Parathyroid adenoma (tissue), 2 donors: ENCODE results near the gene KIAA1671.

Experiments
- H2AFZ ChIP-seq: fragments of 300-600 bp; sonication (generic); one replicate; pipeline ENCODE4 v1.7.0; 2017; ENCODE audit warnings: antibody characterized with exemption, mild to moderate bottlenecking
- H3K27ac ChIP-seq: fragments of 300-600 bp; sonication (generic); one replicate; pipeline ENCODE4 v1.7.0; 2017
- H3K27me3 ChIP-seq: fragments of 300-600 bp; sonication (generic); one replicate; pipeline ENCODE4 v1.7.0; 2017; ENCODE audit warnings: low read length; ENCODE audit not compliant: control insufficient read depth, insufficient read depth
- H3K36me3 ChIP-seq: fragments of 300-600 bp; sonication (generic); one replicate; pipeline ENCODE4 v1.7.0; 2017; ENCODE audit warnings: low read length; ENCODE audit not compliant: control insufficient read depth, insufficient read depth
- H3K4me1 ChIP-seq: fragments of 300-600 bp; sonication (generic); one replicate; pipeline ENCODE4 v1.7.0; 2017; ENCODE audit warnings: control low read depth
- H3K4me2 ChIP-seq: fragments of 300-600 bp; sonication (generic); one replicate; pipeline ENCODE4 v1.7.0; 2017; ENCODE audit warnings: low read length
- H3K4me3 ChIP-seq: fragments of 300-600 bp; sonication (generic); one replicate; pipeline ENCODE4 v1.7.0; 2017; ENCODE audit warnings: low read depth, low read length
- H3K79me2 ChIP-seq: fragments of 300-600 bp; sonication (generic); one replicate; pipeline ENCODE4 v1.7.0; 2017; ENCODE audit warnings: control low read depth
- H3K9ac ChIP-seq: fragments of 300-600 bp; sonication (generic); one replicate; pipeline ENCODE4 v1.7.0; 2017; ENCODE audit warnings: mild to moderate bottlenecking
- H3K9me3 ChIP-seq: fragments of 300-600 bp; sonication (generic); one replicate; pipeline ENCODE4 v1.7.0; 2017; ENCODE audit warnings: low read length; ENCODE audit not compliant: control insufficient read depth
- TF ChIP-seq, protein P1 (sequence below): fragments of 300-600 bp; sonication (generic); IDR thresholded peaks from one replicate; pipeline ENCODE4 v1.7.0; 2017; ENCODE audit warnings: antibody characterized with exemption, mild to moderate bottlenecking
- donor health status: primary hyperparathyroidism.

The KIAA1671 gene

DNA sequence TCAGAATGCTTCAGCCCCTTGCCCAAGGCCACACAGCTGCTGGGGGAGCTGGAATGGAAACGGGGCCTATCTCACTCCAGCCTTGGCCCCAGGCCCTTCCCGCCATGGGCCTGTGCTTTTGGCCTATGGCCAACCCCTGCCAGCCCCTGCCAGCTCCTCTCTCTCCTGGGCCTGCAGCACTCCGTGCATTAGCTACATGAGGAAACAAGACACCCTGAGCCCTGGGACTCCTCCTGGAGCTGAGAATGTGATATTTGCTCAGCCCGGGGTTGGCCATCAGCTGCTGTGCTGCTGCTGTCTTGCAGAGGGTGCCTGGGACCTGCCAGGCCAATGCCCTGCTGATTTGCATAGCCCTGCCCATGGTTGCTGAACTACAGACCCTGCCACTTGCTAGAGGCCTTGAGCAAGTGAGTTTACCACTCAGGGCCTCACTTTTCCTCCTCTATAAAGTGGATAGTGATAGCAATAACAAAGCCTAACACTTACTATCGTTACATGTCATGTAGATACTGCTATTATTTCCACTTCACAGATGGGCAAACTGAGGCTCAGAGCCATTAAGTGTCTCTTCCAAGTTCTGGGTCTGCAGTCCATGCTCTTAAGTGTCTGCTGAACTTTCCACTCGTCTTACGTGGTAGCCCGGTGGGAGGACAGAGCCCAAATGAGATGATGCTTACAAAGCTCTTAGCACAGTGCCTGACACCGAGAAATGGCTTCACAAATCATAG is 99.6 kb downstream of the KIAA1671 start:
- TF ChIP-seq, protein P1, sequence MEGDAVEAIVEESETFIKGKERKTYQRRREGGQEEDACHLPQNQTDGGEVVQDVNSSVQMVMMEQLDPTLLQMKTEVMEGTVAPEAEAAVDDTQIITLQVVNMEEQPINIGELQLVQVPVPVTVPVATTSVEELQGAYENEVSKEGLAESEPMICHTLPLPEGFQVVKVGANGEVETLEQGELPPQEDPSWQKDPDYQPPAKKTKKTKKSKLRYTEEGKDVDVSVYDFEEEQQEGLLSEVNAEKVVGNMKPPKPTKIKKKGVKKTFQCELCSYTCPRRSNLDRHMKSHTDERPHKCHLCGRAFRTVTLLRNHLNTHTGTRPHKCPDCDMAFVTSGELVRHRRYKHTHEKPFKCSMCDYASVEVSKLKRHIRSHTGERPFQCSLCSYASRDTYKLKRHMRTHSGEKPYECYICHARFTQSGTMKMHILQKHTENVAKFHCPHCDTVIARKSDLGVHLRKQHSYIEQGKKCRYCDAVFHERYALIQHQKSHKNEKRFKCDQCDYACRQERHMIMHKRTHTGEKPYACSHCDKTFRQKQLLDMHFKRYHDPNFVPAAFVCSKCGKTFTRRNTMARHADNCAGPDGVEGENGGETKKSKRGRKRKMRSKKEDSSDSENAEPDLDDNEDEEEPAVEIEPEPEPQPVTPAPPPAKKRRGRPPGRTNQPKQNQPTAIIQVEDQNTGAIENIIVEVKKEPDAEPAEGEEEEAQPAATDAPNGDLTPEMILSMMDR, result no peak
- H3K79me2 ChIP-seq, result no peaks in the 10 kb centered on the region
- no peaks in the 10 kb centered on the region for H3K9me3 ChIP-seq
- no peak overlapping the region for H3K9ac ChIP-seq
- no peaks in the 10 kb centered on the region for H3K36me3 ChIP-seq
- no peak overlapping the region for H3K4me3 ChIP-seq
- no peaks in the 10 kb centered on the region for H3K4me1 ChIP-seq
- peak overlapping the region; percentile 2 for H3K27ac ChIP-seq
- no peak overlapping the region for H3K4me2 ChIP-seq
- H2AFZ ChIP-seq, result no peak overlapping the region
- H3K27me3 ChIP-seq, result no peaks in the 10 kb centered on the region

DNA sequence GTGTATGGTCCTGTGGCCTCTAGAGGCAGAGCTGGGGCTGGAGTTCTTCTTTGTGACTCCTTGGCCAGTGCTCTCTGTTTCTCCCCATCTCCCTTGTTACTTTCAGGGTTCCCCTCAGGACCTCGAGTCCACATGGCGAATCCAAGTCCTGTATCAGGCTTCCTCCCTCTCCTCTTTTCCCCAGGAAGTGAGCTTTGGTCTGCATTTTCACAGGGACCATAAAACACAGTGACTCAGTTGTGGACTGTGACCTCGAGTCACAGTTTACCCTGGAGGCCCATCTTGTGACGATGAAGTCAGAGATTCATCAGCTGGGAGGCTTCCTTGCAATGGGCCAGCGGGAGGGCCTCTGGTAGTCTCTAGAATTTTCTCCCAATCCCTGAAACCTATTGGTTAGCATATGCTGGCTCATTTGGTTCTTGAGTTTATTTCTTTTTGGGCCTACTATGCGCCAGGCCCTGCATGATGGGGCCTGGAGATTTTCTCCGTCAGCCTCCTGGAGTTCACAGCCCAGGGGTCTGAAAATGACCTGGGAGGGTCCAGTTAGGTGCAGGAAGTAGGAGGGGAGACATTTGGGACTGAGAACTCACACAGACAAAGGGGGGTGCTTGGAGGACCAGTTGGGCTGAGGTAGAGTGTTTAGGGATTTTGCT is 100.8 kb downstream of the KIAA1671 start:
- no peak overlapping the region for H3K27ac ChIP-seq

DNA sequence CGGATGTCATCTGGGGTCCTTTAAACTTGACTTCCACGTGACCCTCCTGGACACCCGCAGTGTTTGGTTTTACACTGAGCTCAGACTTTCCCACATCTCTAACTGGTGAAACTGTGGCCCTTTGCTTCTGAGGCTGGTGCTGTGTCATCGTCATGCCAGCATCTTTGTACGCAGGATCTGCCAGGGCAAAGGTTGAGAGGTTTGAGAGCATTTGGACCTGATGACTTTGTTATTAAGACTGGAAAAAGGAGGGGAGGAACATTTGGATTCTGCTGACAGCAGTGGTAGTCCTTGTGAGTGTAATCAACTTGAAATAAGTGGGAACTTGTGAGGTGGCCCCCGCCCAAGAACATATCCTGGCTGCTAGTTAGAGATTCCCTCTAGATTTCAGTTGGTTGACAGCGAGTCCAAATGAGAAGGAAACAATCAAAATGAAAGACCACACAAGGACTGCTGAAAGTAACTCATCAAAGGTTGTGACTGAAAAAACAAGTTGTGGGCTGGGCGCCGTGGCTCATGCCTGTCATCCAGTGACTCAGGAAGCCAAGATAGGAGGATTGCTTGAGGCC is 102.5 kb downstream of the KIAA1671 start:
- H2AFZ ChIP-seq, result no peak overlapping the region
- H3K4me1 ChIP-seq, result no peaks in the 10 kb centered on the region
- no peaks in the 10 kb centered on the region for H3K36me3 ChIP-seq
- TF ChIP-seq, protein P1, result no peak
- no peak overlapping the region for H3K27ac ChIP-seq
- no peaks in the 10 kb centered on the region for H3K79me2 ChIP-seq
- H3K9ac ChIP-seq, result no peak overlapping the region
- no peaks in the 10 kb centered on the region for H3K27me3 ChIP-seq
- no peaks in the 10 kb centered on the region for H3K9me3 ChIP-seq
- H3K4me3 ChIP-seq, result no peak overlapping the region
- H3K4me2 ChIP-seq, result no peak overlapping the region

More for the DNA sequence above, 100.8 kb downstream of the KIAA1671 start:
- H2AFZ ChIP-seq, result no peak overlapping the region
- no peak overlapping the region for H3K4me3 ChIP-seq
- H3K9me3 ChIP-seq, result no peaks in the 10 kb centered on the region
- H3K9ac ChIP-seq, result no peak overlapping the region
- no peaks in the 10 kb centered on the region for H3K27me3 ChIP-seq
- H3K36me3 ChIP-seq, result no peaks in the 10 kb centered on the region
- H3K4me1 ChIP-seq, result no peaks in the 10 kb centered on the region
- H3K79me2 ChIP-seq, result no peaks in the 10 kb centered on the region
- TF ChIP-seq, protein P1, result no peak
- H3K4me2 ChIP-seq, result no peak overlapping the region

DNA sequence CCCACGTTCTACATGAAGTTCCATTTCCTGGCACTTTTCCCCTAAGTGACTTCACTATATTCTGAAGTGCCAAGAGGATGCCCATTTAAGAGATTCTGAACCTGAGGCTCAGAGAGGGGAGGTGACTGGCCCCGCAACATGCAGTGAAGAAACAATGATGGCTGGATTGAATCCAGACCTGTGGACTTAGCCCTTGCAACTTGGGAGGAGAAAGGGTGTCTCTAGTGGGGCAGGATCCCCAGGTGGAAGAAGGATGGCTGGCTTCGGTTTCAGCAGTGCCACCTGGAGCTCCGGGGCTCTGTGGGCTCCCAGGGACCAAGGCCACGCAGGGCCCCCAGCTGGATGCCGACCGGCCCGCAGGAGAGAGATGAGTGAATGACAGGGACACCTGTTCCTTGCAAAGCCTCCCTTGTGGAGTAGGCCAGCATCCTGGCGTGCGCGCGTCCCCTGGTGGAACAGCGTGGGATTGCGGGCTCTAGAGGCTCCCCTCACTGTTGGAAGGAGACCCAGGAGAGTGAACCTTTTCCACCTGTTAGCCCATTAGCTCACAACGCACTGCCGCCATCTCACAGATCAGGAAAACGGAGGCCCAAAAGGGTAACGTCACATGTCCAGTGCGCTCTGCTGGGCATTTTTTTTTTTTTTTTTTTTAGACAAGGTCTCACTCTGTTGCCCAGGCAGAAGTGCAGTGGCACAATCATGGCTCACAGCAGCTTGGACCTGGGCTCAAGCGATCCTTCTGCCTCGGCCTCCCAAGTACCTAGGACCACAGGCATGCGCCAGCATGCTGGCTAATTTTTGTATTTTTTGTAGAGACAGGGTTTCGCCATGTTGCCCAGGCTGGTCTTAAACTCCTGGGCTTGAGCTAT is 104.7 kb downstream of the KIAA1671 start:
- Histone ChIP-seq H3K79me2 (no peaks in the 10 kb centered on the region), H3K4me1 (no peaks in the 10 kb centered on the region), H3K4me3 (no peak overlapping the region), H3K9me3 (no peaks in the 10 kb centered on the region), H3K36me3 (no peaks in the 10 kb centered on the region), H3K4me2 (no peak overlapping the region), H3K27me3 (no peaks in the 10 kb centered on the region), H3K27ac (no peak overlapping the region), H2AFZ (no peak overlapping the region), H3K9ac (no peak overlapping the region)
- TF ChIP-seq, protein P1, result peak; percentile 57
